NT2/D1 (cell line): ENCODE results near the gene TAAR8.

Experiments
- SUZ12 ChIP-seq: IDR thresholded peaks from 2 replicates; pipeline ENCODE4 v1.6.1; 2011; ENCODE audit not compliant: insufficient read length, insufficient read depth; ENCODE audit errors: extremely low read depth
- ZNF274 ChIP-seq: IDR thresholded peaks from 2 replicates; pipeline ENCODE4 v1.6.1; 2011; ENCODE audit warnings: mild to moderate bottlenecking, low read depth, low read length

- TF ChIP-seq ZNF274 (no peak), SUZ12 (no peak)
Measured at GRCh38 chr6:132596201-132596600, 43.7 kb downstream of the TAAR8 start.
